ENCODE results near the gene PRKCB. TPM values are rescaled to one million over a fixed set of nuclear protein-coding genes. Genes with fewer than 3 reads are reported as not detected.

The PRKCB gene
- polyA plus RNA-seq, 2 of the 4 experiments (the other 2 are of a cell fraction), result 0.09 to 0.22 TPM

GRCh38 chr16:24053099-24053946, 217.5 kb downstream of the PRKCB start:
- TF ChIP-seq MAFK (IDR thresholded peaks at IDR 0.05; ENCODE audit: partially characterized antibody) (peak; percentile 13), JUNB (IDR thresholded peaks at IDR 0.05) (no peak)
- ChIA-PET POLR2A (no interaction called here), CTCF (interaction anchor here (2.3 to 4.4 kb wide), 2 partner anchors 11 to 451 kb away, joined by 10 to 20 read pairs; no protein-coding TSS in a partner anchor)
- DNase-seq (ENCODE audit: low read depth in 1 of 2, low spot score in 1 of 2), result no peak
- no peak for ATAC-seq
- H3K4me3 ChIP-seq, result no peak overlapping the region
- WGBS (ENCODE audit: missing lambda C conversion rate), result under 1% methylated on average over 8 of the region's 8 CpGs
- H3K4me2 ChIP-seq, result no peak overlapping the region
- no peak for FAIRE-seq
- H3K9me3 ChIP-seq, result no peaks in the 10 kb centered on the region; the same call in 2 of the 3 replicates
- no peaks in the 10 kb centered on the region for H3K4me1 ChIP-seq
- no peak overlapping the region for H3K27ac ChIP-seq

- H3K27ac ChIP-seq, result no peak overlapping the region
- ATAC-seq, result no peak
- CTCF ChIA-PET, result interaction anchor here (0.7 to 4.4 kb wide), 6 partner anchors 9 to 450 kb away, joined by 3 to 20 read pairs (median 3); no protein-coding TSS in a partner anchor
- POLR2A ChIA-PET, result no interaction called here
- no peak overlapping the region for H3K4me3 ChIP-seq
- TF ChIP-seq NFE2L2 (conservative IDR thresholded peaks at IDR 0.05; ENCODE audit: low read length) (no peak), REST (IDR thresholded peaks at IDR 0.05) (no peak), FOSL2 (IDR thresholded peaks at IDR 0.05) (no peak), FOSL2 (CRISPR knock-in tag; IDR thresholded peaks at IDR 0.05) (no peak)
- H3K4me1 ChIP-seq, result no peaks in the 10 kb centered on the region
- no peak for FAIRE-seq
- H3K9me3 ChIP-seq, result no peaks in the 10 kb centered on the region; the same call in 2 of the 3 replicates
- WGBS (ENCODE audit: missing lambda C conversion rate), result 11% methylated on average over 12 of the region's 12 CpGs
- H3K4me2 ChIP-seq, result no peak overlapping the region
- no peak for DNase-seq (ENCODE audit: low read depth in 1 of 2, low spot score in 1 of 2)
Observed at GRCh38 chr16:24054741-24055491, 219.1 kb downstream of the PRKCB start.

- Histone ChIP-seq H3K9me3 (no peaks in the 10 kb centered on the region), H3K4me2 (no peak overlapping the region), H3K4me1 (no peaks in the 10 kb centered on the region), H3K27ac (no peak overlapping the region), H3K4me3 (no peak overlapping the region)
- CTCF ChIA-PET, result interaction anchor here (0.8 to 2.9 kb wide), 3 partner anchors 8 to 16 kb away, joined by 3 to 13 read pairs (median 3); no protein-coding TSS in a partner anchor
- POLR2A ChIA-PET, result no interaction called here
- no peak for ATAC-seq
- TF ChIP-seq MAZ (IDR thresholded peaks at IDR 0.05; ENCODE audit: borderline replicate concordance, low read depth, low read length), result no peak
- no peak for TF ChIP-seq SMC3 (IDR thresholded peaks at IDR 0.05)
- TF ChIP-seq CTCF (IDR thresholded peaks at IDR 0.05), result no peak
- no peak for TF ChIP-seq ZNF302 (CRISPR knock-in tag; IDR thresholded peaks at IDR 0.05)
- no peak for TF ChIP-seq NFE2L2 (conservative IDR thresholded peaks at IDR 0.05; ENCODE audit: low read length)
- TF ChIP-seq RFX5 (IDR thresholded peaks at IDR 0.05), result no peak
- no peak for TF ChIP-seq ZFP36 (IDR thresholded peaks at IDR 0.05; ENCODE audit: borderline replicate concordance, partially characterized antibody)
- no peak for TF ChIP-seq HOXA7 (CRISPR knock-in tag; IDR thresholded peaks at IDR 0.05)
- TF ChIP-seq RAD21 (conservative IDR thresholded peaks at IDR 0.05 in 1 of 2, IDR thresholded peaks at IDR 0.05 in 1 of 2), result no peak
- TF ChIP-seq HOXB5 (CRISPR knock-in tag; IDR thresholded peaks at IDR 0.05), result no peak
- TF ChIP-seq EP300 (IDR thresholded peaks at IDR 0.05), result no peak
- no peak for FAIRE-seq
- DNase-seq (ENCODE audit: low read depth in 1 of 2, low spot score in 1 of 2), result no peak
- 63% methylated on average over 3 of the region's 3 CpGs for WGBS (ENCODE audit: missing lambda C conversion rate)
Observed at GRCh38 chr16:24062270-24062817, 226.6 kb downstream of the PRKCB start.

Data from A549 (cell line).